GM19351 (cell line): ENCODE data around the gene RFLNA.

Experiments used
- ATAC-seq: cut with Tn5 transposase; IDR thresholded peaks from one replicate; pipeline ENCODE4 v1.9.1; 2021; ENCODE audit warnings: mild to moderate bottlenecking, moderate library complexity; ENCODE audit not compliant: unreplicated experiment

RFLNA gene, protein sequence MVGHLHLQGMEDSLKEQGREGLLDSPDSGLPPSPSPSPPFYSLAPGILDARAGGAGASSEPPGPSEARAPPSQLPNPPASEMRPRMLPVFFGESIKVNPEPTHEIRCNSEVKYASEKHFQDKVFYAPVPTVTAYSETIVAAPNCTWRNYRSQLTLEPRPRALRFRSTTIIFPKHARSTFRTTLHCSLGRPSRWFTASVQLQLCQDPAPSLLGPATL

DNA sequence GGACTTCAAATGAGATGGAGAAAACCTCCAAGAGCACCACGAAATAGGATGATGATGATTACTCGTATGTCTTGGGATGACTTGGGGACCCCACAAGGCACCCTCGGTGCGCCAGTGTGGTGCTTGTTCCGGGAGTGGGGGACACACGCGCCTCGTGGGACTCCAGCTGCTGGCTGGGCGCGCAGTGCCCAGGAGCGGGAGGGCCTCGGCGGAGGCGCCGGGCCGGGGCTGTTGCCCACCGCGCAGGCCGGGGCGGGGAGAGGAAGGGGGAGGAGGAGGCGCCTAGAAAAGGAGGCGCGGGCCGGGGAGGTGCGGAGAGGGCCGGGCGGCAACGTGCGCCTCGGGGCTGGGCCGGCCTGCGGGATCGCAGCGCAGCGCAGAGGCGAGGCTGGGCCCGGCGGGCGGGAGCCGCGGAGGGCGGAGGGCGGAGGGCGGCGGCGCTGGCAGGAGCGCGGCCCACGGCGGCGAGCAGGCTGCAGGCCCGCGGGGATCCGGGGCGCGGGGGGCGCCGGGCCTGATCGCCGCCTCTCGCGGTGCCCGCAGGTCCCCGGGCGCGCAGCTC is at the start of gene RFLNA:
Gene RFLNA, plus strand, starts transcription at position 314 of the 562 bp plus-strand sequence. CDS start 337 bp downstream, outside the sequence.
- no peak for ATAC-seq

DNA sequence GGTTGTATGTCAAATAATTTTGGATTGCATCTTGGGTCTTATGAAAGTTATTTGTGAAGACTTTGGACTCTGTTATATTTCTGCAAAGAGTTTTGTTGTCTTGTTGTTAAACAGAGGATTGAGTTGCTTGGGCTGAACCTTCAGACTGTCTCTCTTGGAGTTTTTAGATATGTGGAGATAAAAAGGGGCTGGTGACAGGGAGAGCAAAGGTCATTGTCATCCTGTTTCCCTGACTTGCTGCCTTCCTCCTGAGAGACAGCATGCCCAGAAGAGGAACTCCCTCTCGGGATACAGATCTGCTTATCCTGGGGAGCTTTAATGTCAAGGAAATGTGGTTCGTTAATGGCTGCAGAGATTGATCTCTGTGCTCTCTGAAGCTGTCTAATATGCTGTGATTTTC is 47.6 kb upstream of the RFLNA start:
- ATAC-seq: no peak

DNA sequence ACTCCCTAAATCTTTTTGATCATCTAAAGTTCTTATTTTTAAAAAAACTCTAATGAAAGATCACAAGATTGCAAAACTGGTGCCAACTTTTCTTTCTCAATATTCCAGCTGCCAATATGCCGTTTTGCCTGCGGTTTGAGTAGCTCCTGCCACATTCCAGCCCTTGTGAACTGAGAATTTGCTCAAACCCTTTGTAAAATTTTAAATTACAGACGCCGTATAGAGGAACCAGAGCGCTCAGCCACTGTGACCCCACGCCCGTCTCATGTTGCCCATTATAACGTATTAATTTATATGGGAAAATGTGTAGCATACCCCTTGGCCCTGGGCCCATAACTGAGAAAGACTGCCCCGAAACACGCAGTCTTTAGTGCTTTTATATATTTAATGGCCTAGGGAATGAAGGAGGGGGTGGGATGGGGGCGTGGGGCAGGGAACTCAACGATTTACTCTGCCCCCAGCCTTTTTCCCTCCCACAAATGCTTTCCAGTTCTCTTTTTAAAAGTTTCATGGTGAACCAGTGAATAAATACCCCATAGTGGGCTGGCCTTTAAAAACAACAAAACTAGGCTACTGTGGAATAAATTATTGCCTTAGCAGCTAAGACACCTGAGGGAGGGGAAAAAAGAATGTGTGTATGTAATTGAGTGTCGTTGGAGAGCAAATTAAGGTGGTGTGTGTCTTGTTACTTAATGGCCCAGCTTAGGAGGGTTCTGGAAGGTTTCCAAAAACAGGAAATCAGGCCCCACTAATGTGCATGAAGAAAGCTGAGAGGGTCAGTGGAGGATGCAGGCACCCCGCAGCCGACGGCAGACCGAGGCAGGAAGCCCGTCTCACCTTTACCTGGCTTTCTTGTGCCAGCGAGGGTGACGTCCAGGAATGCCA is 45.7 kb upstream of the RFLNA start:
- ATAC-seq: no peak

DNA sequence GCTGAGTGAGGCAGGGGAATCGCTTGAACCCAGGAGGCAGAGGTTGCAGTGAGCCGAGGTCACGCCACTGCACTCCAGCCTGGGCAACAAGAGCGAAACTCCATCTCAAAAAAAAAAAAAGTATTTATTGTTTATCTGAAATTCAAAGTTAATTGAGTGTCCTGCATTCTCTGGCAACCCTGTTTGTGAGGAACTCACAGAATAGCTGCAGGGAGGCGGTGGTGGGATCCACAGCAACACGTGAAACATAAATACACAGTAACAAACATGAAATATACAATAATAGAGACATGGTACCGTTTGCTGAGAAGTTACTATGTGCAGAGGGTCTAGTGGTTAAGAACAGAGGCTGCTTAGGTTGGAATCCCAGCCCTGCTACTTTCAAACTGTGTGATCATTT is 43.7 kb upstream of the RFLNA start:
- no peak for ATAC-seq

DNA sequence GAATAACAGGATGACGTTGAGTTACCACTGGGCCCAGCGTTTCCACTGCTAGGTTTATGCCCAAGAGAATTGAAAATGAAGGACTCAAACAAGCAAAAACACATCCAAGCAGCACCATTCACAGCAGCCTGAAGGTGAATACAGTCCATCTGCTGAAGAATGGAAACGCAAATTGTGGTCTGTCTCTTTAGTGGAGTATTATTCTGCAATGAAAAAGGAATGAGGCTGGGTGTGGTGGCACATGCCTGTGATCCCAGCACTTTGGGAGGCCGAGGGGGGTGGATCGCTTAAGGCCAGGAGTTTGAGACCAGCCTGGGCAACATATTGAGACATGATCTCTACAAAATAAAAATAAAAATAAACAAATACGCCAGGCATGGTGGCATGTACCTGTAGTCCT is 41.9 kb upstream of the RFLNA start:
- no peak for ATAC-seq

DNA sequence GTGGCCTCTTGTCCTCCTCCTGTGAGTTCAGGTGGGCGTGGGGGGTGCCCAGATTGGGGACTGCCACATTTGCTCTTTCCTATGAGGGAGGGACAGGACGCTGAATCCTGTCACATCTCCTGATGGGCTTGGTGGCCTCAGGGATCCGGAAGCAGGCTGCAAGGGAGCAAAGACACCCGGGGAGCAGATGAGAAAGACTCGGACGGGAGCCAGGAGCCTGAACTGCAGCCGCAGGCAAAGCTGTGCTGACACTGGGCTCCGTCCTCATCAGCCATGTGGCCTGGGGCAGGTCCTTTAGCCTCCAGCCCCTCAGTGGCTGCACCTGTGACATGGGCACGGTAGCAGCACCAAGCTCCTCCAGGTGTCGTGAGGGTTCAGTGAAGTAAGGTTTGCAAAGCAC is 40.8 kb upstream of the RFLNA start:
- ATAC-seq: no peak

DNA sequence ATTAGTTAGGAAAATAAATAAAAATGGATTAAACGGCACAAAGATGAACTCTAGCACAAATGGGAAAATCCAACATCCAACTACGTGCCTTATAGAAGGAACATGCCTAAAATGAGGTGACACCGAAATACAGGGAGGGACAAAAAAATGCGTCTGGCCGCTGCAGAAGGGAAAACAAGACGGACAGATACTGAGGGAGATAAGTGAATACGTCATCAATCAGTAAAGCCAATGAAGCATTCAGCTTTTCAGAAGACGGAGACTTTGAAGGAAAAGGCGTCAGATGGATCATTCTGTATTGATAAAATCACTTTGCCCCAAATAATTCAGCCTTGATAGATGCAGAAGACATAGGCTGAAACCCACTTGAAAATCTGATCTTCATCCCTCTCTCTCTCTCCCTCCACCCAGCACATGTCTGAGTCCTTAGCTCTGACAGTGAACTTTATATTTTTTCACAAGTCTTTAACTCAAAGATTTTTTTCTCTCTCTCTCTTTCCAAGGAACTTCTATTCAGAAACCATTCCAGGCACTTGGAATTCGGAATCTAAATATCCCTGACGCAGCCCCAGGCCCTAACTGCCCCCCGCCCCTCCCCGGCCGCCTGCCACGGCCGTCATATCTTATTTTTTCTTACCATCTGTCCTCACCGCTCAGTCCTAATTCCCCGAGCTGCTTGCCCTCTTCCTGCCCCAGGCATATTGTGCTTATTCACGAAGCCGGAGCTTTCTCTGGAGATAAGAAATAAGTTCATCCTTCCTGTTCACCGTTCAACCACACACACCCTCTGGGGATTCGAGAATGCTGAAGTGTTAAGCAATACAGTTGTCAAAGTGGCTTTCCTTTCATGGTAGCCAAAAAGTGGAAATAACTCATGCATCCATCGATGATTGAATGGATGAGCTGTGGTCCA is 35.5 kb upstream of the RFLNA start:
- no peak for ATAC-seq

DNA sequence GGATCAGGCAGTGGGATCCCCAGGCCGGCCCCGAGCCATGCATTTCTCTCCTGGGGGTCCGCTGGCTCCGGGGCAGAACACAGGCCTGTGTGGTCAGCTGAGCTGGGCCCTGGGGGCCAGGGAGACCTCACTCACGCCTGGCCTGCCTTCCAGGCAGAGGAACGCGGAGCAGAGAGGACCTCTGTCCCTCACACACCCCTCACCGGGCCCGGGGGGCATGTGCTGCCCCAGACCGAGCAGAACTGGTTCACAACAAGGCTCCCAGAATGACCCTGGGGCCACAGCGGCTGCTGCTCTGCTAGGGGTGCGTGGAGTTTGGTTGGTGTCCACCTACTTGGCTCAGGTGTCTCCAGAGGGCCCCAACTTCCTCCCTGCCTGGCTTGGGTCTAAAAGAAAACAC is 33.0 kb upstream of the RFLNA start:
- ATAC-seq: no peak

DNA sequence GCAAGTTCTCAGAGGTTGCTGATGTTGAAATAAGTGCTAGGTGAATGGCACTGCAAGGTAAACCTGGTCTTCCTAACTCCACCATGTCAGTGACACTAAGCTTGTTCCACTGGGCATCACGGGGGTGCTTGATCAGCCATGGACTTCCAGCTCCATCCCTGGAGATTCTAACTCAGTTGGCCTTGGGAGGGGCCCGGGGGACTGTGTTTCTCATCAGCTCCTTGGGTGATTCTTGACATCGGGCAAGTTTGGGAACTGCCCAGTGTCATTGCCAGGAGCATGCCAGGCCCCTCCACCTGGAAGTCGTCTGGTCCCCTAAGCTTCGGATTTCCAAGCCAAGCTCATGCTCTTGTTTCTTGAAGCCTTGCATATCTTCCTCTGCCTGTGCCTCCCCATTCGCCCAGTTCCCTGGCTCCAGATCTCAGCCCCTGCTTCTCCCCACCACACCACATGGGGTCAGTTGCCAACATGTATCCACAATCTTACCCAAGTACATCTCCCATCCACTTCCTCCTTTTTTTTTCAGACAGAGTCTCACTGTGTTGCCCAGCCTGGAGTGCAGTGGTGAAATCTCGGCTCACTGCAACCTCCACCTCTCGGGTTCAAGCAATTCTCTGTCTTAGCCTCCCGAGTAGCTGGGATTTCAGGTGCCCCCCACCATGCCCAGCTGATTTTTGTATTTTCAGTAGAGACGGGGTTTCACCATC is 30.7 kb upstream of the RFLNA start:
- no peak for ATAC-seq

DNA sequence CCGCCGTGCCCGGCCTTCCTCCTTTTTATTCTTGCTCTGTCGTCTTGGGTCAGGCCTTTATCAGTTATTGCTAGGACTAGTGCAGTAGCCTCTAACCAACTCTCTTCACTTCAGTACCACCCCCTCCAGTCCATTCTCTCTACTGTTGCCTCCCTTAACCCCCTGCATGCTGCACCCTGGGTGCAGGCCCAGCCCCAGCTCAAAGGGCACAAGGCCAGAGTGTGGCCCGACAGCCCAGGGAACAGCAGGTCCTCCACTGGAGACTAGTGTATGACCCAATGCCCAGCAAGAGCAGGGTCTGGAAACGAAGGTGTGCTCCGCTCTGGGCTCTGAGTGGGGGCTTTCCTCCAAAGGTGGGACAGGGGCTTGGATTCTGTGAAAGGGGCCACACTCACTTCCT is 30.0 kb upstream of the RFLNA start:
- no peak for ATAC-seq

DNA sequence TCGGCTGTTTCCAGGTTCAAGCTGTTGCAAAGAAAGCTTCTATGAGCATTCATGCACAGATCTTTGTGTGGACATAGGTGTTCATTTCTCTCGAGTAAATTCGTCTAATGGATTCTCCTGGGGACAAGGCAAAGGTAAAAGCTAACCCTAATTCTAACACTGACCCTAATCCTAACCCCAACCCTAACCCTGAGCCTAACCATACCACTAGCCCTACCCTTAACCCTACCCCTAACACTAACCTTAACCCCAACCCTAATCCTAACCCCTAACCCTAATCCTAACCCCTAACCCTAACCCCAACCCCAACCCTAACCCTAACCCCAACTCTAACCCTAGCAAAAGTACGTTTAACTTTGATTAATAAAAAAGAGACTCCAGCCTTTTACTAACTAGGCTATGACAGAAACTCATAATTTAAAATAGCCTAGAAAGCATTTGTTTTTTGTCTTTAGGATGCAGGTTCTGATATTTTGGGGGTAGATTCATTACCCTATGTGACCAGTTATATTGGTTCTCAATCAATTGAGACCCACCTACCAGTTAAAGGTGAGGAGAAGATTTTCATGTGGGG is 27.6 kb upstream of the RFLNA start:
- no peak for ATAC-seq

DNA sequence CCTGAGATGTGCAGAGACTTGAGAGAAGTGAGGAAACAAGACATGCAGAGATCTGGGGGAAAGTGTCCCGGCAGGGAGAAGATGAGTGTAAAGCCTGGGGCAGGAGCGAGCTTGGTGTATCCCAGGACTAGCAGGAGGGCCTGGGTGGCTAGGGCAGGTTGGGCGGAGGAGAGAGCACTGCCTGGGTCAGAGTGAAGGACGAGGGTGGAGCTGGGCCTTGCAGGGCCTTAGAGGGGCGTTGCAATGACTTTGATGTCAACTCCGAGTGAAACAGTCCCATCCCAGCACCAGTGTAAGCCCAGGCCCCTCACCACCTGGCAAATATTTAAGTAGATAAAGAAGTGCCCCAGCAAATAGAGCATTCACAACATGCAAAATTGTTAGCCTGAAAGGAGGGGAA is 24.2 kb upstream of the RFLNA start:
- no peak for ATAC-seq

DNA sequence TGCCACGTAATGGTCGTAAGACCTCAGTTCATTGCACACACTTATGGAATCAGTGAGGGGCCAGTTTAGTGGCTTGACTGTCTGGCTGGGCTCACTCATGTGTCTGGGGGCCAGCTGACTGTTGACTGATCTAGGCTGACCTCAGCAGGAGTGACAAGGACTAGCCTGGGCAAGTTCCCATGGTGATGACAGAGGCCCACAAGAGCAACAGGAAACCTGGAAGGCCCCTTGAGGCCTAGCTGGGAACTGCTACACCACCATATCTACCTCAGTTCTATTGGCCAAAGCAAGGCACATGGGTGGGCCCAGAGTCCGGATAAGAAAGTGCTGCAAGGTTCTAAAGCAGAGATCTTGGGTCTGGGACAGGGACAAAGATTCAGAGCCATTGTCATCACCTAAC is 21.3 kb upstream of the RFLNA start:
- ATAC-seq: peak; percentile 77

DNA sequence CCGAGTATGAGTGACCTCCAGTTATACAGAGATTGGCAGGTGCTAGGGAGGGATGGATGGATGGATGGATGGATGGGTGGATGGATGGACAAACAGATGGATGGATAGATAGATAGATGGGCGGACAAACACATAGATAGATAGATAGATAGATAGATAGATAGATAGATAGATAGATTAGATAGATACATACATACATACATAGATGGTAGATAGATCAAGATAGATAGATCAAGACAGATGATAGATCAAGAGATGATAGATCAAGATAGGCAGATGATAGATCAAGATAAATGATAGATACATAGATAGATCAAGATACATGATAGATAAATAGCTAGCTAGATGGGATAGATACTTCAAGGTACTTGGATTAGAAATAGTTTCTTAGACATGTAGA is 18.6 kb upstream of the RFLNA start:
- no peak for ATAC-seq

DNA sequence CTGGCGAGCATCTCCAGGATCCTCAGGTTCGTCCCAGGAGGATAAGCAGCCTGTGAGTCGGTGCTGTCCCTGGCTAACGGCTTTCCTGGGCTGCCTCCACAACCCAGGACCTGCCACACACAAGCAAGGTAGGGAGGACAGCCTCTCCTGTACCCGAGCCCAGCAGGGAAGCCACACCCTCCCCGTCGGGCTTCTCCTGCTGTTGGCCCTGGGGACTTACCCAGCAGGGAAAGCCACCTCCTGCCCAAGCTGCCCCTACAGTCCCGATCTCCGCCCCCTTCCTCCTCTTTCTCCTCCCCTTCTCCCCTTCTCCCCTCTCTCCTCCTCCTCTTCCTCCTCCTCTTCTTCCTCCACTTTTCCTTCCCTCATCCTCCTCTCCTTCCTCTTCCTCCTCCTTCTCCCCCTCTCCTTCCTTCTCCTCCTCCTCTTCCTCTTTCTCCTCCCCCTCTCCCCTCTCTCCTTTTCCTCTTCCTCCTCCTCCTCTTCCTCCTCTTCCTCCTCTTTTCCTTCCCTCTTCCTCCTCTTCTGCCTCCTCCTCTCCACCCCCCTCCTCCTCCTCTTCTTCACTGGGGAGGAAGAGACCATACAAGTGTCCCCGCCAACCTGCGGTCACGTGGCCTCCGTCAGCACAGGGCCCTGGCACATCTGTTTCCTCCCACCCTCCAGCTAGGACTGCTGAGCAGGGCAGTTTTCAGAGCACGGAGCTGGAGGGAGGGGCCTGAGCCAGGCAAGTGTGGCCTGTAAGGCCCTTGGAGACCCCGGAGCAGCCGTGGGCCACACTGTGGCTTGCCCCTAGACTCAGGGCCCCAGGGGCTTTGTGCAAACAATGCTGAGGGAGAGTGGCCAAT is 17.3 kb upstream of the RFLNA start:
- ATAC-seq: no peak

DNA sequence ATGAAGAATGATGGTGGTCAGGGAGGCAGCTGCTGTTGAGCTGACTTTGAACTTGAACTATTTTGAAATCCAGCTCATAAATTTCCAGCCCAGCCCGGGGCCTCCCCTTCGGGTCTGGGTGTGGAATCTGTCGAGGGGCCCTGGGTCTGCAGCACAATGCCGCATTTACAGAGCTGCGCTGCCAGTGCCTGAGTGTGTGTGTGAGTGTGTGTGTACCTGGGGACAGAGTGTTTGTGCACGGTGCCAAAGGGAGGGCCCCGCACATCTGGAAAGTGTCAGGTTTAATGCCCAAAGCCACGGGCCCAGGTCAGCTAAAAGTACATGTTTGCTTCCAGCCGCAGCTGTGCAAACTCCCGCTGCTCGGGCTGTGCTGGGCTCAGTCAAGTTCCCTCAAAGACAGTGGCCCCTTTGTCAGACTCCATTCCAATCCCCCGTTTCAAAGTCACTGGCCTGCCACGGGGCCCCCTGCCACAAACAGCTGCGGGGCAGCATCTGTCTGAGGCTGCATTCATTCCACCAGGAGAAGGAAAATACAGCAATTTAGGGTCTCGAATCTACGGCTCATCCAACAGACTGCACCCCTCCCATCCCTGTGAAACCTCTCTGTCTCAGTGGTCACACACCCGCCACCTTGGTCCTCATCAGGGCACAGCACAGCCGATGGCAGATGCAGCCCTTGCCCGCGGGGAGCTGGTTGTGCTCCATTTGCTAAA is 16.3 kb upstream of the RFLNA start:
- ATAC-seq: no peak

DNA sequence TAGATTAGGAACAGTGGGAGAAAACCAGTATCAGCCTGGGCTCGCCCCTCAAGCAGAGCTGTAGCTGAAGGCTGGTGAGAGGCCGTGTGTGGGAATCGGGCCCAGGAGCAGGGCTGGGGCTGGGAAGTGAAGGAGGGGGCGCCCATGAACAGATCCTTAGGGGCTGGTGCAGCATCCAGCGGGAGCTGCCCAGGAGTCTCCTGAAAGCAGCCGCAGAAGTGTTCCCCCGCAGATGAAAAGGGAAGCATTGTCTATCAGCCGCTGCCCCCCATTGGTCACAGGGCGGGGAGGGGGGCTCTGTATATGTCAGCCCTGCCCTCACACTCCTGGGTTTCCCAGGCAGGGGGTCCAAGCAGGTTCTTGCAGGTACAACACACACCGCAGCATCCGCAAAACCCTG is 15.6 kb upstream of the RFLNA start:
- ATAC-seq: no peak

DNA sequence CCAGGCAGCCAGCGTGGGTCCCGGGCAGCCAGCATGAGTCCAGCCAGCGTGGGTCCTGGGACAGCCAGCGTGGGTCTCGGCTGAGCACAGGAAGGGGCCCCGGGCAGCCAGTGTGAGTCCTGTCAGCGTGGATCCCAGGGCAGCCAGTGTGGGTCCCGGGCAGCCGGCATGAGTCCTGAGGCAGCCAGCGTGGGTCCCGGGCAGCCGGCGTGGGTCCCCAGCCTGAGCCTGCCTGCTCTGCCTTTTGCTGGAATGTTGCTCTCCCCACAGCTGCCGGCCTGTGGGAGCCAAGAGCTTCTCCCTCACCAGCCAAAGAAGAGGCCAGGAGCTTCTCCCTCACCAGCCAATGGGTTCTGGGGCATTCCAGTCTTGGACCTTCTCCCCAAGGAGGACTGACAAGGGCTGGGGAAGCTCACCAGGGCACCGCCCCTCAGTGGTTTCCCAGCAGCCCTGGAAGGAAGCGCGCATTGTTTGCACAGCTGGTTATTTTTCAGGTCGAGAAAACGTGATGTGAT is 15.0 kb upstream of the RFLNA start:
- no peak for ATAC-seq
